CD4-positive, alpha-beta T cell treated with Interleukin-15 for 4 hours (primary cell): Measurements from ENCODE around the gene FOXK1.
"Not testable (repeated sequence)": the region's sequence is repeated elsewhere in the genome, so short reads cannot be mapped to it uniquely, and the experiment has no call there.

Experiments used
- DNase-seq: peaks from one replicate; pipeline ENCODE4 v3.0.0-alpha.2; 2020; ENCODE audit warnings: low spot score

The FOXK1 gene

DNA sequence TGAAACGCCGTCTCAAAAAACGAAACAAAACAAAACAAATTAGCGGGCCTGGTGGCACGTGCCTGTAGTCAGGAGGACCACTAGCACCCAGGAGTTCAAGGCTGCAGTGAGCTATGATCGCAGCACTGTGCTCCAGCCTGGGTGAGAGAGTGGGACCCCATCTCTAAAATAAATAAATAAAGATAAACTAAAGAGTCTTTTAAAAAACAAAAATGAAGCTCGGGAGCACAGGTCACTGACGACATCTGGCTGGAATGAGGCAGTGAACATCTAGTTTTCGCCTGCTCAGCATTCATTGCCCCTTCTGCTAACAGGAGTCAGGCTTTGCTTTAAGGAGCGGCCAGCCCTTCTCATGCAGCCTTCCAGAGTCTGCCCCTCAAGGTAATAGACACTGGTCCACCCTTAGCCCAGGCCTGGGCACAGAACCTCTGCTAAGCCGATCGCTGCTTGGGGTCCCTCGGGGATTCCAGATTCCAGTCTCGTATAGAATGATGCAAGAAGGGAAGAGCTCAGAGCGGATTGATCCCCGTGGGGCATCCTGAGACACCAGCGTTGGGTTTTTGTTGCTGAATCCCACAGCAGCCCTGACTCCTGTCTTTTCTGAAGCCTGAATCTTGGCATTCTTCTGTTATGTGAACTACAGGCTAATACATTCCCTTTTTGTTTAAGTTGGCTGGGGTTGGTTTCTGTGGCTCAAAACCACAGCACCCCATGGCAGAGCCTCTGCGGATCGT is 14.2 kb upstream of the FOXK1 start:
- DNase-seq, result no peak

DNA sequence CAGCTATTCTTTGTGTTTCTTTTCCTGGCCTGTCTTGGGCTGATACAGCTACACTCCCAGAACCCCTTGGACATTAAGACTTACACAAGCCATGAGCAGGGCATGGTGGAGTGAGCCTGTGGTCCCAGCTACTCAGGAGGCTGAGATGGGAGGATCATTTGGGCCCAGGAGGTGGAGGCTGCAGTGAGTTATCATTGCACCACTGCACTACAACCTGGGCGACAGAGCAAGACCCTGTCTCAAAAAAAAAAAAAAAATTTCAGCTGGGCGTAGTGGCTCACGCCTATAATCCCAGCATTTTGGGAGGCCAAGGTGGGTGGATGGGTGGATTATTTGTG is 13.6 kb upstream of the FOXK1 start:
- no peak for DNase-seq

DNA sequence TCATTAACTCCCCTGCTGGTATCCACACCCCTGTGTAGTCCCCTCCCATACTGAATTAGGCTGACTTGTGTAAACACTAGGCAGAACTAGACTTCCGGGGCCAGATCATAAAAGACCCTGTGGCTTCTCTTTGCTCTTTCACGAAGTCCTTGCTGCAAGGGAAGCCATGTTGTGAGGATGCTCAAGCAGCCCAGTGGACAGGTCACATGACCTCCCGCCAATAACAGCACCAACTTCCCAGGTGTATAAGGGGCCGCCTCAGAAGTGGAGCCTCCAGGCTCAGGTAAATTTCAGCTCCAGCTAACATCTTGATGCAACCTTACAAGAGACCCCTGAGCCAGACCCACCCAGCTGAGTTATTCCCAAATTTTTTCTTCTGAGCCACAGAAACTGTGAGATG is 11.3 kb upstream of the FOXK1 start:
- DNase-seq, result no peak

DNA sequence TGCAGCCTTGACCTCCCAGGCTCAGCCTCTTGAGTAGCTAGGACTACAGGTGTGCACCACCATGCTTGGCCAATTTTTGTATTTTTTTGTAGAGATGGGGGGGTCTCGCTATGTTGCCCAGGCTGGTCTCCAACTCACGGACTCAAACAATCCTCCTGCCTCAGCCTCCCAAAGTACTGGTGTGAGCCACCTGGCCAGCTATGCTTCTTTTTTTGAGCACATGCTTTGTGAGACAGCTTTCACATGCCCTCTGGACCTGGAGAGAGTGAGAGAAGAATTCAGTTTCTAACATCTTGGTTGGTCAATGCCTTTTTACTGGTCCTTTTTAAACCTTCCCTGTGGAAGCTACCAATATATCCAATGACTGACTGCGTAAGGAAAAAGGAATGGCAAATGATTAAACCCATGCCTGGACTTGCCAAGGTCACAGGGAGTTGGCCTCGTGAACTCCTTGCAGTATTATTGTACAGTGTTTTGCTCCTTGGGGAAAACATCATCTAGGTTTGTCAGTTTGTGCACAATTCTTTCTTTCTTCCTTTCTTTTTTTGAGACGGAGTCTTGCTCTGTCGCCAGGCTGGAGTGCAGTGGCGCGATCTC is 6.2 kb upstream of the FOXK1 start:
- no peak for DNase-seq

DNA sequence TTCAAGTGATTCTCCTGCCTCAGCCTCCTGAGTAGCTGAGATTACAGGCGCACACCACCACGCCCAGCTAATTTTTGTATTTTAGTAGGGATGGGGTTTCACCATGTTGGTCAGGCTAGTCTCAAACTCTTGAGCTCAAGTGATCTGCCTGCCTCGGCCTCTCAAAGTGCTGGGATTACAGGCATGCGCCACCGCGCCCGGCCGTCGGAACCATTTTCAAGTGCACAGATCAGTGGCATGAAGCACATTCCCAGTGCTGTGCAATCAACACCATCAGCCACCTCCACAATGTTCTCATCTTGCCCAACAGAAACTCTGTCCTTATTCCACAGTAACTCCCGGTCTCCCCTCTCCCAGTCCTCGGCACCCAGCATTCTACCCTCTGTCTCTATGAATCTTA is 4.6 kb upstream of the FOXK1 start:
- DNase-seq, result not testable (repeated sequence)

DNA sequence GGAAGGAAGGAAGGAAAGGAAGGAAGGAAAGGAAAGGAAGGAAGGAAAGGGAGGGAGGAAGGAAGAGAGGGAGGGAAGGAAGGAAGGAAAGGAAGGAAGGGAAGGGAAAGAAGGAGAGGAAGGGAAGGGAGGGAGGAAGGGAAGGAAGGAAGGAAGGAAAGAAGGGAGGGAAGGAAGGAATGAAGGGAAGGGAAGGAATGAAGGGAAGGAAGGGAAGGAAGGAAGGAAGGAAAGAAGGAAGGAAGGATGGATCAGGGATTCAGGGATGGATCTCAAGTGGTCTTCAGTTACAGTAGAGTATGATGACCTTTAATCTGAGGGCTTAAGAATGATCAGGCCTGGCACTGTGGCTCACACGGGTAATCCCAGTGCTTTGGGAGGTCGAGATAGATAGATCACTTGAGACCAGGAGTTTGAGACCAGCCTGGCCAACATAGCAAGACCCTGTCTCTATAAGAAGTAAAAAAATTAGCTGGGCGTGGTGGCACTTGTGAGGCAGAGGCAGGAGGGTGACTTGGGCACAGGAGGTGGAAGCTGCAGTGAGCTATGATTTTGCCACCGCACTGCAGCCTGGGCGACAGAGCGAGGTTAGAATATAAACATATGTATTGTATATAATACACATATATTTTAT is 760 bp upstream of the FOXK1 start:
- no peak for DNase-seq

DNA sequence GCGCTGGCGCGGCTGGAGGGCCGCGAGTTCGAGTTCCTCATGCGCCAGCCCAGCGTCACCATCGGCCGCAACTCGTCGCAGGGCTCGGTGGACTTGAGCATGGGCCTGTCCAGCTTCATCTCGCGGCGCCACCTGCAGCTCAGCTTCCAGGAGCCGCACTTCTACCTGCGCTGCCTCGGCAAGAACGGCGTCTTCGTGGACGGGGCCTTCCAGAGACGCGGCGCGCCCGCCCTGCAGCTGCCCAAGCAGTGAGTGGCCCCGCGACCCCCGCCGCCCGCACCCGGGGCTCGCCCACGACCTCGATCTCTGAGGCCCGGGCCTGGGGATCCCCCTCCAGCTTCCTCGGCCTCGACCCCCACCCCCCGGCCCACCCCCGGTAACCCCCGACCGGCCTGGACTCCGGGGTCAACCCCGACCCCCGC is 537 bp downstream of the FOXK1 start:
- DNase-seq, result peak; percentile 20

DNA sequence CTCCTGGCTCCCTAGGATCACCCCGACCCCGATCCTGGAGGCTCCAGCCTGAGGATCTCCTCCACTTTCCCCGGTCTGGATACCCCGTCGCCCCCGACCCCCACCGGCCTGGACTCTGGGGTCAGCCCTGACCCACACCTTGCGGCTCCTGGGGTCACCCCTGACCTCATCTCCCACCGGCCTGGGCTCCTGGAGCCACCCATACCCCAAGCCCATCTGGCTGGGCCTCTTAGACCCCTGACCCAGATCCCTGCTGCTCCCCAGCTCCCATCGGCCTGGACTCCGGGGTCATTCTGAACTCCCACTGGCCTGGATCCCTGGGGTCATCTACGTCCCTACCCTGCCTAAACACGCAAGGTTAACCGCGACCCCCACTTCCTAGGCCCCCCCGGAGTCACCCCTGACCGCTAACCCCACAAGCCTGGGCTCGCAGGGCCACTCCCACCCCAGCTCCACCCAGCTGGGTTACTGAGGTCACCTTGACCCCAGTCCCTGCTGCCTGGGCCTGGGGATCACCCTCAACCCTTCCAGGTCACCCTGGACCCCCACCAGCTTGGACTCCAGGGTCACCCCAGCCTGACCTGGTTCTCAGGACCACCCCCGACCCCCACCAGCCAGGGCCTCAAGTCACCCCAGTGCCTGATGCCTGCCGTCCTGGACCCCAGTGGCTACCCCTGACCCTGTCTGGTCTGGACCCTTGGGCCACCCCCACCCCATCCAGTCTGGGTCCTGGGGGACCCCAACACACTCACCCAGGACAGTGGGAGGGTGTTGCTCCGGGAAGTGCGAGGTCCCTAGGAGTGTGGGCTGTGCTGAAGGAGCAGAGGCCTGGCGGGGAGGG is 1.2 kb downstream of the FOXK1 start:
- DNase-seq, result no peak

DNA sequence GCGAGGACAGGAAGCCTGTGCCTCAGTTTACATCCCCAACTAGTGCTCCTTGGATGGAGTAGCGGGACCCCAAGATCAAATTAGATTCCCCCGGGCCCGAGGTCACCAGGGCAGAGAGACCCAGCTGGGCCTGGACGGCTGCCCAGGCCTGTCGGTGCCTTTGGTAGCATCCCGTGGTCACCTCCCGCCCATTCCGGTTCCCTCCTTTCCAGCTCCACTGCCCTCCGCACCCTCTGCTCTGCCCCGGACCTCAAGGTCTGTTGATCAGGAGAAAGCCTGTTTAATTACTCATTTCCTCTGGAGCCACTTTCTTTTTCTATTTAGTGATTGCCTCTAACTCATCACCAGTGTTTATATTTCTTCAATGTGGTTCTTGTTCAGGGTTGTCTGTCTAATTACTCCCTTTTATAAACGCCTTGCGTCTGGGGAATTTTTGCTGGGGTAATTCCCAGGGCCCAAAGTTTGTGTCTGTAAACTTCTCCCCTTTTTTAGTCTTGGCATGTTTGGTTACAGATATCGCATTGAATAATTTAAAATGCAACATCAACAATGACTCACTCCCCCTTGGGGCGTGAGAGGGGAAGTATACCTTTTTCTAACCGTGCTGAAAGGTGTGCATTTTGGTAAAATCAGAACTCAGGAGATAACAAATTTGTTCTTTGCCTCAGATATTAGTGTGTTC is 1.9 kb downstream of the FOXK1 start:
- DNase-seq, result peak; percentile 82

DNA sequence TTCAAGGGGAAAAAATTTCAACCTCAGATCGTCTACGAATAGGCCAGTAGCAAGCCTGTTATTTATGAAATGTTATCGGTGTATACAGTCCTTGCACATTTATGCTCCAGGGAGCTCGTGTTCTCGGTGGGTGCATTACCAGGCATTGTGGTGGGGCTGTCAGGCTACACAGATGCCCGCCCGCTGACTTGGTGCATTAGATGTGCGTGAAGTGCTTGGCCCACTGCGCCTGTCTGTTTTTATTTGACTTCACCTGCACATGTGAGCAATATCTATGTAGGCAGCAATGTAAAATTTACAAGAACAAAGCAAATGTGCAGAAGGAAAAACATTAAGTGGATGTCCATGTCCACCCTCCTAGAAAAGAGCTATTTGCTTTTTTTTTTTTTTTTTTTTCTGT is 2.8 kb downstream of the FOXK1 start:
- no peak for DNase-seq

DNA sequence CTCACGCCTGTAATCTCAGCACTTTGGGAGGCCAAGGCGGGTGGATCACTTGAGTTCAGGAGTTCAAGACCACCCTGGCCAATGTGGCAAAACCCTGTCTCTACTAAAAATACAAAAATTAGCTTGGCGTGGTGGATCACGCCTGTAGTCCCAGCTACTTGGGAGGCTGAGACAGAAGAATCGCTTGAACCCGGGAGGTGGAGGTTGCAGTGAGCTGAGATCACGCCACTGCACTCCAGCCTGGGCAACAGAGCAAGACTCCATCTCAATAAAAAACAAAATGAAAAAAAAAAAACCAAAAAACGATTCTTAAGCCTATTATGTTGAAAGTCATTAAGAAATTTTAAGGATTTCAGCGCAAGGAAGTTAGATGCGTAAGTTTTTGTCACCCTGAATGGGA is 3.6 kb downstream of the FOXK1 start:
- DNase-seq, result not testable (repeated sequence)

DNA sequence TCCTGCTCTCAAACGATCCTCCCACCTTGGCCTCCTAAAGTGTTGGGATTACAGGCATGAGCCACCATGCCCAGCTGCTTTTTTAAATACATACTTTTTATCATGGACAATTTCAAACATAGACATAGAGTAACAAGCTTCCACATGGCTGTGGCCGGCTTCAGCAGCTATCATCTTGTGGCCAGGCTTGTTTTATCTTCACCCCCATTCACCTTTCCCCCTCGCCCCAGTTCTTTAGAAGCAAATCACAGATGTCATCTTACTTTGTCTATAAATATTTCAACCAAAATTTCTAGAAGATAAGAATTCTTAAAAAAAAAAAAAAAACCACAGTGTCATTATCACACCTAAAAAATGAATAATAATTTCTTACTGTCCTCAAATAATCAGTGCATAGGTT is 5.9 kb downstream of the FOXK1 start:
- no peak for DNase-seq

DNA sequence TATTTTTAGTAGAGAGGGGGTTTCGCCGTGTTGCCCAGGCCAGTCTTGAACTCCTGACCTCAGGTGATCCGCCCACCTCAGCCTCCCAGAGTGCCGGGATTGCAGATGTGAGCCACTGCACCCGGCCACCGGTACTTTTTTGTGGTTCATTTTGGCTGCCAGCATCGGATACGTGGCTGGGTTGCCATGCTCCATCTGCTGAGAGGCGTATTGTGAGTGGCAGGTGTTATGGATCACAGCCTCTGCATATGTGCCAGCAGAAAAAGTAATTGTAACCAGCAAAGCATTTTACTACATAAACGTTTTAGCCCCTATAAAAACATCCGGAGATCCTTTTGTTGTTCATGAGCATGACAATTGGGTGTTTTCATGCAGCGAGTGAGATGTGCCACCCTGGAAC is 7.1 kb downstream of the FOXK1 start:
- DNase-seq, result no peak

DNA sequence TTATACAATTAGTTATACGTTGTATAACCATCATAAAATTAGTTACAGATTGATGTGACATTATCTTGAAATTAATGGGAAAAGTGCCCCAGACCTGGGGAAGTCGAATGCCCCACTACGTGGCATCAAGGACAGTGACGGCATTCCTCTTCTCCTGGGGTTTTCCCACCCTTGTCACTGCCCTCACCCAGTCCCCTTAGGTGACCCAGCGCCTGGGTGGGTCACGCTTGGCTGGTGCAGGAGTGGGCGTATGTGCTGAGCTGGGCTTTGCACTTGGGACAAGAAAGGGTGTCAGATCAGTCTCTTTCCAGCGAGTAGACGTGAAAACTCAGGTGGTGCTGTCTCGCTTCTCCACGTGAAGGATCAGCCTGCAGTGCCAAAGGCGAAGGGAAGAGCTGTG is 7.6 kb downstream of the FOXK1 start:
- DNase-seq, result no peak

DNA sequence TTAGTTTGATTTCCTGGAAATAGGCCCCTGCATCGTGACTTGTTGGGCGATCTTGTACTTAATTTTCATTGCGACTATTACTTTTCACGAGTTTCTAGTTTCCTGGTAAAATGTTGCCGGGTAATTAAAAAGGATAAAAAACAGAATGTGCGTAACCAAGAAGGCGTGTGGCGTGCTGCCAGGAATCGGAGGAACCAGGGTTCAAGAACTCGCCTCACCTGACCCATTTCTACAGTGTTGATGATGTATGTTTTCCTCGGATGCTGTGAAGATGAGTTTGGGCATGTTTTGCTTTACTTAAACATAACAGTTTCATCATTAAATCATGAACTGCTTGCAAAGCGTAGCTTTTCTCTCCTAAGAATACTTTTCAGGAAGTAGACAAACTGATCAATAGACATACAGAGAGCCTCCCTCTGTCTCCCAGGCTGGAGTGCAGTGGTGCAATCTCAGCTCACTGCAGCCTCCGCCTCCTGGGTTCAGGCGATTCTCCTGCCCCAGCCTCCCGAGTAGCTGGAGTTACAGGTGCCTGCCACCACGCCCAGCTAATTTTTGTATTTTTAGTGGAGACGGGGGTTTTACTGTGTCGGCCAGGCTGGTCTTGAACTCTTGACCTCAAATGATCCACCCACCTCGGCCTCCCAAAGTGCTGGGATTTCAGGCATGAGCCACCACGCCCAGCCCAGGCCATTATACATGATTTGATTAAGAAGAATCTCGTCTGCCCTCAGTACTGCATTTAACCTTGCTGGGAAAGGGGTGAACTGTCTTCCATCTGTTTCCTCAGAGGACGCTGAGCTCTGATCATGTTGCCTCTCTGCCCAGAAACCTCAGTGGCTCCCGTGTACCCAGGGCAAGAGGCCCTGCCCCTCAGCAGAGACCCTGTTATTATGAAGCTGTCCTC is 9.1 kb downstream of the FOXK1 start:
- DNase-seq, result no peak

DNA sequence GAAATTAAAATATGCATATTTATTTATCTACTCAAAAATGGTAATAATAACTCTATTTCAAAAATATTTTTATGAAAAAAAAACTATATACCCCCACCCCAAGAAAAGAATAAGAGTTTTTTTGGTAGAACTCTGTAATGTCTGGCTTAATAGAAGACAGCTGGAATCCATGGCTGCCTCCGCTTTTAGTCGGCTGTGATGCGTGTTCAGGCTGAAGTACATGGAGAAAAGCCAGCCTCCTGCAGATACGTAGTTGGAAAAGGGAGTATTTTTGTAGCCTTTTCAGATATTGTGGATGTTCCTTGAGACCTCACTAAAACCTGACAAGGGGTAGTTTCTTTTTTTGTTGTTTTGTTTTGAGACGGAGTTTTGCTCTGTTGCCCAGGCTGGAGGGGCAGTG is 10.0 kb downstream of the FOXK1 start:
- DNase-seq, result no peak

DNA sequence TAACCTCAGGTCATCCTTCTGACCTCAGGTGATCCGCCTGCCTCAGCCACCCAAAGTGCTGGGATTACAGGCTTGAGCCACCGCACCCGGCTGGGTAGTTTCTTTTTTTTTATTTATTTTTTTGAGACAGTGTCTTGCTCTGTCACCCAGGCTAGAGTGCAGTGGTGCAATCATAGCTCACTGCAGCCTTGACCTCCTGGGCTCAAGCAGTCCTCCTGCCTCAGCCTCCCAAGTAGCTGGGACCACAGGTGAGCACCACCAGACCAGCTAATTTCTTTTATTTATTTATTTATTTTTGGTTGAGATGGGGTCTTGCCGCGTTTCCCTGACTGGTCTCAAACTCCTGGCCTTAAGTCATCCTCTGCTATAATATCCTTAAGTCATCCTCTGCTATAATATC is 10.5 kb downstream of the FOXK1 start:
- DNase-seq, result not testable (repeated sequence)

DNA sequence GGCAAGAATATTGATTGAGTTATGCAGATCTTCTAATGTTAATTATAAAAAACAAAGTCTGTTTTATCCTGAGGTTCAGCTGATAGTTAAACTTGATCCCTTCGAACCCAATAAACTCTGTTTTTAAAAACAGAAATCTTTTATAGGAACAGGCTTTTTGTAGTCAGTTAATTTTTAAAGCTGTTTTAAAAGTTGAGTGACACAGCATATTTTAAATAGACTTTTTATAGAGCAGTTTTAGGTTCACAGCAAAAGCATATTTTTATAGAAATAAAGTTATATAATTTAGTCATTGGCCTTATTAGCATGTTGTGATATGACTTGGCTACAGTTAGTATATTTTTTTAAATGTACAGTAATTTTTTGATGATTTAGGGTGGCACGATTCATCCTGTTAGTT is 11.1 kb downstream of the FOXK1 start:
- DNase-seq, result no peak

DNA sequence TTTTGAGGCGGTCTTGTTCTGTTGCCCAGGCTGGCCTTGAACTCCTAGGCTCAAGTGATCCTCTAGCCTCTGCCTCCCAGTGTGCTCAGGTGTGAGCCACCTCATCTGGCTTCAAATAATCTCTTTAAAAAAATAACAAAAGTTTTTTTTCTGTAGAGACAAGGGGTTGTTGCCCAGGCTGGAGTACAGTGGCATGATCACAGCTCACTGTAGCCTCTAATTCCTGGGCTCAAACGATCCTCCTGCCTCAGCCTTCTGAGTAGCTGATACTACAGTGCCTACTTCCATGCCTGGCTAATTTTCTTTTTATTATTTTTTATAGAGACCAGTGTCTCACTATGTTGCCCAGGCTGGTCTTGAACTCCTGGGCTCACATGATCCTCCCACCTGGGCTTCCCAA is 11.7 kb downstream of the FOXK1 start:
- no peak for DNase-seq

DNA sequence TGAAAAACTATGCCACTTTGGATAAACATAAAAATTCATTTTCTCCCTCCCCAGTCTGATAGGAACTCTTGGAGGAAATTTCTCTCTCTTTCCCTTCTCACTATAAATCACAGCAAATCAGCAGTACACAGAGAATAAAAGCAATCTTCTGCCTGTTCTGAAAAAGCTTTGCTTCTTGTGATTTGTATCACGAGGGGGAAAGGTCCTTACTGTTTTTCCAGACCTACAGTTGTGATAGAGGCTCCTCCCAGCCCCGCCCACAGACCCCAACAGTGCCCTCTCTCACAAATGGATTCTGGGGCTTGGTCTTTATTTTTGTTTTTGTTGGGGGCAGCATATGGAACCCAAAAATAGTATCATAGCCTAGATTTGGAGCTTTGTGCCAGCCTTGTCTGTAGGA is 12.2 kb downstream of the FOXK1 start:
- DNase-seq, result no peak

DNA sequence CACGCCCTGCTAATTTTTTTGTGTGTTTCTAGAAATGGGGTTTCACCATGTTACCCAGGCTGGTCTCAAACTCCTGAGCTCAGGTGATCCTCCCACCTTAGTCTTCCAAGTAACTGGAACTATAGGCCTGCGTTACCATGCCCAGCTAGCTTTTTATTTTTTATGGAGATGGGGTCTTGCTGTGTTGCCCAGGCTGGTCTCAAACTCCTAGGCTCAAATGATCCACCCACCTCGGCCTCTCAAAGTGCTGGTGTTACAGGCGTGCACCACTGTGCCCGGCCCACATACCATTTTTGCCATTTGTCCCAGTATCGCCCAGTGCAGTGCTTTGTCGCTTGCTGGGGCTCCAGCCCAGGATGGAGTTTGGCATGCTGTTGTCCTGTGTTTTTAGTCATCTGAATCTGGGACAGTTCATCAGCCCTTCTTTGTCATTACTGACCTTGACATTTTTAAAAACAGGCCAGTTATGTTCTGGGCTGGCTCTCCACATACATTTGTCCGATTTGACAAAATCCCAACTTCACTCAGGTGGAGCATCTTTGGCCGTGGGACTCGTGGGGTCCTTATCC is 16.7 kb downstream of the FOXK1 start:
- no peak for DNase-seq
